GM12878 (cell line): ENCODE data around the gene PLPP6. TPM values are rescaled to one million over a fixed set of nuclear protein-coding genes. Genes with fewer than 3 reads are reported as not detected.

Experiments used
- ATAC-seq: fragments of 200-7000 bp; cut with Tn5 transposase; 3 replicates; pipeline ENCODE4 v1.9.1; 2020; ENCODE audit warnings: mild to moderate bottlenecking, moderate library complexity
- BruUV-seq: library from RNA; stranded (reverse); fragments of 400-500 nt; replicated peaks from 2 replicates; lab custom pipeline; 2021; lab: Mats Ljungman, UMichigan
- CTCF ChIA-PET: fragments of 300-600 bp; sonication (Branson Sonifier 250); formaldehyde crosslinking; extraction: SDS; loops from one replicate; lab custom pipeline; 2021; ENCODE audit warnings: inconsistent platforms; lab: Yijun Ruan, JAX
- POLR2A ChIA-PET: fragments of 350-600 bp; formaldehyde crosslinking; extraction: SDS; loops from one replicate; lab custom pipeline; 2021; ENCODE audit warnings: inconsistent platforms; lab: Charles Lee
- RAD21 ChIA-PET: fragments of 300-600 bp; sonication (Branson Sonifier 250); formaldehyde crosslinking; loops from one replicate; lab custom pipeline; 2023; ENCODE audit warnings: antibody characterized with exemption; ENCODE audit not compliant: unreplicated experiment; lab: Charles Lee
- SMC1A ChIA-PET: fragments of 300-600 bp; sonication (Branson Sonifier 250); formaldehyde crosslinking; loops from one replicate; lab custom pipeline; 2023; ENCODE audit not compliant: unreplicated experiment, uncharacterized antibody; lab: Charles Lee
- DNase-seq: peaks from one replicate; pipeline ENCODE4 v3.0.0-alpha.2; 2011; ENCODE audit warnings: low read depth, low spot score
- FAIRE-seq: peaks from 3 replicates; lab custom pipeline; 2011; peaks lifted over from hg19 to GRCh38; lab: Jason Lieb, UNC
- H2AFZ ChIP-seq: 2 replicates; pipeline ENCODE4 v1.6.0; 2011; ENCODE audit warnings: low read depth, low read length, control low read depth; ENCODE audit not compliant: control insufficient read depth
- H3K27ac ChIP-seq: 2 replicates; pipeline ENCODE4 v1.5.1; 2011; ENCODE audit warnings: control low read depth; ENCODE audit not compliant: control insufficient read depth, insufficient read depth
- H3K27me3 ChIP-seq, 2 experiments: replicated peaks in 1 of 2; 2 replicates each; pipeline versions ENCODE4 v1.6.0 to v1.6.1; 2011; ENCODE audit warnings: low read length in 1 of 2; ENCODE audit not compliant: control insufficient read depth in 2 of 2, insufficient read depth in 2 of 2
- H3K36me3 ChIP-seq, 2 experiments: 2 replicates each; pipeline ENCODE4 v1.5.1; 2011; ENCODE audit warnings: low read length in 1 of 2; ENCODE audit not compliant: control insufficient read depth in 2 of 2, insufficient read depth in 2 of 2
- H3K4me1 ChIP-seq: 2 replicates; pipeline ENCODE4 v1.6.1; 2011; ENCODE audit warnings: mild to moderate bottlenecking, low read length, moderate library complexity, mixed read lengths; ENCODE audit not compliant: control insufficient read depth, insufficient read depth
- H3K4me2 ChIP-seq: 2 replicates; pipeline ENCODE4 v1.6.0; 2011; ENCODE audit warnings: control low read depth; ENCODE audit not compliant: control insufficient read depth, insufficient read depth
- H3K4me3 ChIP-seq: fragments of 200-600 bp; sonication (generic); 2 replicates; pipeline ENCODE4 v1.5.1; 2016
- H3K79me2 ChIP-seq: 2 replicates; pipeline ENCODE4 v1.6.0; 2011; ENCODE audit warnings: low read length; ENCODE audit not compliant: control insufficient read depth, insufficient read depth
- H3K9ac ChIP-seq: 2 replicates; pipeline ENCODE4 v1.8.0; 2011; ENCODE audit warnings: low read length, control low read depth, mixed read lengths; ENCODE audit not compliant: control insufficient read depth, insufficient read depth
- H3K9me3 ChIP-seq: replicated peaks from 3 replicates; pipeline ENCODE4 v1.5.1; 2011; ENCODE audit warnings: mild to moderate bottlenecking, low read length; ENCODE audit not compliant: control insufficient read depth, insufficient read depth
- H4K20me1 ChIP-seq: 2 replicates; pipeline ENCODE4 v1.6.0; 2011; ENCODE audit not compliant: control insufficient read depth, insufficient read depth
- BACH1 ChIP-seq: fragments of 450-650 bp; IDR thresholded peaks from 2 replicates; pipeline ENCODE4 v1.6.1; 2017; ENCODE audit warnings: mild to moderate bottlenecking, borderline replicate concordance
- CHD4 ChIP-seq: fragments of 200-600 bp; sonication (generic); IDR thresholded peaks from 2 replicates; pipeline ENCODE4 v1.6.1; 2016; ENCODE audit warnings: mild to moderate bottlenecking
- CREB1 ChIP-seq: IDR thresholded peaks from 2 replicates; pipeline ENCODE4 v1.6.1; 2012; ENCODE audit warnings: low read depth, mild to moderate bottlenecking, inconsistent platforms
- CREM ChIP-seq: IDR thresholded peaks from 2 replicates; pipeline ENCODE4 v1.6.1; 2014; ENCODE audit warnings: antibody characterized with exemption, low read depth
- E4F1 ChIP-seq: fragments of 450-650 bp; IDR thresholded peaks from 2 replicates; pipeline ENCODE4 v1.6.1; 2018; ENCODE audit warnings: borderline replicate concordance, mild to moderate bottlenecking; ENCODE audit not compliant: partially characterized antibody
- GATAD2B ChIP-seq: fragments of 450-650 bp; conservative IDR thresholded peaks from 2 replicates; pipeline ENCODE4 v1.6.1; 2017; ENCODE audit warnings: low read depth, mild to moderate bottlenecking, moderate library complexity
- HCFC1 ChIP-seq: fragments of 150-350 bp; IDR thresholded peaks from 2 replicates; pipeline ENCODE4 v1.6.1; 2014; ENCODE audit warnings: low read length
- HDGF ChIP-seq: fragments of 450-650 bp; IDR thresholded peaks from 2 replicates; pipeline ENCODE4 v1.6.1; 2016; ENCODE audit warnings: antibody characterized with exemption
- HSF1 ChIP-seq: fragments of 150-350 bp; IDR thresholded peaks from 2 replicates; pipeline ENCODE4 v1.6.1; 2014; ENCODE audit warnings: mild to moderate bottlenecking, low read depth, low read length
- MYB ChIP-seq: fragments of 150-350 bp; IDR thresholded peaks from 2 replicates; pipeline ENCODE4 v1.6.1; 2014; ENCODE audit warnings: mild to moderate bottlenecking, low read depth, low read length, borderline replicate concordance
- NR2C1 ChIP-seq: fragments of 450-650 bp; IDR thresholded peaks from 2 replicates; pipeline ENCODE4 v1.6.1; 2017; ENCODE audit warnings: antibody characterized with exemption, mild to moderate bottlenecking, moderate library complexity
- NRF1 ChIP-seq: conservative IDR thresholded peaks from 2 replicates; pipeline ENCODE4 v1.6.1; 2011; ENCODE audit warnings: mild to moderate bottlenecking, low read depth, low read length, improper control_type of control experiment
- PAX5 ChIP-seq: IDR thresholded peaks from 2 replicates; pipeline ENCODE4 v1.6.1; 2011; ENCODE audit warnings: low read depth, low read length, borderline replicate concordance
- PKNOX1 ChIP-seq: fragments of 450-650 bp; IDR thresholded peaks from 2 replicates; pipeline ENCODE4 v1.6.1; 2016; ENCODE audit warnings: mild to moderate bottlenecking
- PML ChIP-seq: IDR thresholded peaks from 2 replicates; pipeline ENCODE4 v1.6.1; 2012; ENCODE audit warnings: low read length, inconsistent platforms
- POLR2A ChIP-seq: IDR thresholded peaks from 2 replicates; pipeline ENCODE4 v1.6.1; 2011; ENCODE audit warnings: low read depth, mild to moderate bottlenecking, low read length
- RB1 ChIP-seq: fragments of 450-650 bp; formaldehyde crosslinking; IDR thresholded peaks from 2 replicates; pipeline ENCODE4 v1.6.1; 2017; ENCODE audit warnings: mild to moderate bottlenecking, borderline replicate concordance
- RELA ChIP-seq: fragments of 450-650 bp; IDR thresholded peaks from 2 replicates; pipeline ENCODE4 v1.8.0; 2014; ENCODE audit warnings: borderline replicate concordance; ENCODE audit not compliant: partially characterized antibody
- RELB ChIP-seq: fragments of 450-650 bp; IDR thresholded peaks from 2 replicates; pipeline ENCODE4 v1.6.1; 2017; ENCODE audit warnings: low read depth, mild to moderate bottlenecking, moderate library complexity
- TBL1XR1 ChIP-seq: IDR thresholded peaks from 2 replicates; pipeline ENCODE4 v1.6.1; 2012; ENCODE audit warnings: low read depth, low read length, improper control_type of control experiment
- ZNF207 ChIP-seq: fragments of 450-650 bp; IDR thresholded peaks from 2 replicates; pipeline ENCODE4 v1.6.1; 2014; ENCODE audit warnings: antibody characterized with exemption, mild to moderate bottlenecking, borderline replicate concordance
- WGBS: methylation state at CpG from one replicate; pipeline ENCODE4 v1.1.6; 2016; ENCODE audit warnings: low lambda C conversion rate; ENCODE audit not compliant: insufficient replicate concordance, insufficient coverage; ENCODE audit errors: missing lambda C conversion rate; 5-methylcytosine and 5-hydroxymethylcytosine counted together
- in situ Hi-C: fragments of 300-500 bp; cut with MboI; formaldehyde crosslinking; loops from 9 replicates; pipeline ENCODE4 v1.14.3; 2018; ENCODE audit warnings: mixed read lengths
- intact Hi-C: fragments of 100-400 bp; cut with micrococcal nuclease; formaldehyde crosslinking; loops from one replicate; pipeline ENCODE4 v1.14.2; 2022; ENCODE audit not compliant: unreplicated experiment
- polyA plus RNA-seq, 11 experiments: library from polyadenylated mRNA; depleted of rRNA in 4 of 11; unstranded in 6 of 11; stranded (reverse) in 5 of 11; fragments of >200 nt; fragmentation: Nextera tagmentation in 4 of 11; fragmentation: Illumina TruSeq in 1 of 11; extraction: Ambion mirVana in 4 of 11; extraction: Trizol in 1 of 11; gene quantifications; 1 replicate in 1 of 11; 2 replicates in 10 of 11; pipeline versions ENCODE4 v1.2.1 to v1.2.3, GENCODE V29; 2011 to 2016; ENCODE audit warnings: inconsistent platforms in 2 of 11, missing spikeins in 2 of 11, low read depth in 1 of 11
- total RNA-seq, 4 experiments: library from RNA; depleted of rRNA in 3 of 4; stranded (reverse); fragments of >200 nt in 3 of 4; fragmentation: Illumina TruSeq in 1 of 4; extraction: Trizol in 1 of 4; gene quantifications; 2 replicates each; pipeline versions ENCODE4 v1.2.1 to v1.2.3, GENCODE V29; 2013 to 2021

PLPP6 gene
- total and polyA plus RNA-seq, 10 of the 15 experiments (the other 5 are each of a cell fraction or from before 2014, with no cell fraction given), result 1.6 to 11.3 (median 6.9) TPM

GRCh38 chr9:4701526-4701925 lies 39.4 kb downstream of the PLPP6 start (continued):
- TF ChIP-seq E4F1 (no peak), POLR2A (no peak), PML (no peak), NR2C1 (no peak), HSF1 (no peak), RB1 (no peak), ZNF207 (no peak), RELA (no peak), PAX5 (no peak)

- H3K36me3 ChIP-seq, result peaks cover 1 to 17% of the 10 kb centered on the region in 2 experiments
- intact Hi-C loops, result no loop called here
- SMC1A ChIA-PET, result interaction anchor here (0.9 to 1.5 kb wide), 3 partner anchors 9 to 16 kb away, joined by 3 to 4 read pairs (median 4); no protein-coding TSS in a partner anchor
- in situ Hi-C loops, result no loop called here
- ATAC-seq (no peak), FAIRE-seq (no peak), DNase-seq (no peak)
- POLR2A ChIA-PET, result no interaction called here
- no peak overlapping the region for H3K4me3 ChIP-seq
- no peaks in the 10 kb centered on the region for H3K9me3 ChIP-seq
- H3K27me3 ChIP-seq, result no peaks in the 10 kb centered on the region
- H3K4me1 ChIP-seq, result no peaks in the 10 kb centered on the region
- WGBS, result 93% methylated on average over 2 of the region's 2 CpGs
- H3K27ac ChIP-seq, result no peak overlapping the region
- CTCF ChIA-PET, result no interaction called here
- no peak overlapping the region for H3K9ac ChIP-seq
- no TSS peak for BruUV-seq
- no peak overlapping the region for H2AFZ ChIP-seq
- no peaks in the 10 kb centered on the region for H4K20me1 ChIP-seq
- RAD21 ChIA-PET, result no interaction called here
- H3K79me2 ChIP-seq, result no peaks in the 10 kb centered on the region
- H3K4me2 ChIP-seq, result no peak overlapping the region
- TF ChIP-seq CREB1, result no peak
- no peak for TF ChIP-seq MYB
- no peak for TF ChIP-seq CHD4
- TF ChIP-seq TBL1XR1, result no peak
- no peak for TF ChIP-seq PKNOX1
- TF ChIP-seq HDGF, result no peak
- TF ChIP-seq BACH1, result no peak
- TF ChIP-seq RELB, result no peak
- TF ChIP-seq NRF1, result no peak
- TF ChIP-seq CREM, result no peak
- TF ChIP-seq HCFC1, result no peak
- no peak for TF ChIP-seq GATAD2B
Measured at GRCh38 chr9:4704129-4704528, 42.0 kb downstream of the PLPP6 start.
